ENCODE measurements around the gene DDX25.

The DDX25 gene

GRCh38 chr11:125947419-125948277, 43.3 kb downstream of the DDX25 start:
- H3K4me3 ChIP-seq (replicated peaks; ENCODE audit: low read depth, low read length): no peak overlapping the region
- no peak for DNase-seq (ENCODE audit: low read depth)
- TF ChIP-seq CTCF (IDR thresholded peaks at IDR 0.05; ENCODE audit: low read length, missing control alignments): no peak

GRCh38 chr11:125948278-125949051, 44.2 kb downstream of the DDX25 start:
- DNase-seq (ENCODE audit: low read depth): no peak
- TF ChIP-seq CTCF (IDR thresholded peaks at IDR 0.05; ENCODE audit: low read length, missing control alignments): no peak
- H3K4me3 ChIP-seq (replicated peaks; ENCODE audit: low read depth, low read length): no peak overlapping the region

GRCh38 chr11:125949271-125950177, 45.2 kb downstream of the DDX25 start:
- DNase-seq (ENCODE audit: low read depth): no peak
- no peak overlapping the region for H3K4me3 ChIP-seq (replicated peaks; ENCODE audit: low read depth, low read length)
- no peak for TF ChIP-seq CTCF (IDR thresholded peaks at IDR 0.05; ENCODE audit: low read length, missing control alignments)

- DNase-seq (ENCODE audit: low read depth): no peak
- no peak overlapping the region for H3K4me3 ChIP-seq (replicated peaks; ENCODE audit: low read depth, low read length)
- TF ChIP-seq CTCF (IDR thresholded peaks at IDR 0.05; ENCODE audit: low read length, missing control alignments): no peak
These were observed 45.8 kb downstream of the DDX25 start for GRCh38 chr11:125950178-125950490.

- H3K4me3 ChIP-seq (replicated peaks; ENCODE audit: low read depth, low read length): no peak overlapping the region
- DNase-seq (ENCODE audit: low read depth): peak; percentile 57
- TF ChIP-seq CTCF (IDR thresholded peaks at IDR 0.05; ENCODE audit: low read length, missing control alignments): no peak
These were observed 46.7 kb downstream of the DDX25 start for GRCh38 chr11:125950696-125951651.

GRCh38 chr11:125951731-125952130, 47.4 kb downstream of the DDX25 start:
- no peak for TF ChIP-seq CTCF (IDR thresholded peaks at IDR 0.05; ENCODE audit: low read length, missing control alignments)
- H3K4me3 ChIP-seq (replicated peaks; ENCODE audit: low read depth, low read length): no peak overlapping the region
- no peak for DNase-seq (ENCODE audit: low read depth)

Measured in fibroblast of pulmonary artery (primary cell).